Astrocyte (in vitro differentiated cells and primary cell): ENCODE data around the gene ATP1A3. TPM values are rescaled to one million over a fixed set of nuclear protein-coding genes. Genes with fewer than 3 reads are reported as not detected.

Source experiments
- DNase-seq: peaks from one replicate; pipeline ENCODE4 v3.0.0-alpha.2; 2010; ENCODE audit warnings: low read depth
- FAIRE-seq: peaks from 2 replicates; lab custom pipeline; 2011; peaks lifted over from hg19 to GRCh38; lab: Jason Lieb, UNC
- H2AFZ ChIP-seq: 2 replicates; pipeline ENCODE4 v1.6.0; 2012; ENCODE audit warnings: low read depth, low read length, inconsistent platforms
- H3K27ac ChIP-seq: 2 replicates; pipeline ENCODE4 v1.5.1; 2011; ENCODE audit warnings: low read depth, low read length, inconsistent platforms
- H3K27me3 ChIP-seq: 2 replicates; pipeline ENCODE4 v1.6.0; 2011; ENCODE audit warnings: low read length, inconsistent platforms; ENCODE audit not compliant: insufficient read depth
- H3K36me3 ChIP-seq: 2 replicates; pipeline ENCODE4 v1.5.1; 2011; ENCODE audit warnings: low read length, inconsistent platforms; ENCODE audit not compliant: insufficient read depth
- H3K4me1 ChIP-seq: 2 replicates; pipeline ENCODE4 v1.5.1; 2011; ENCODE audit warnings: low read length, inconsistent platforms; ENCODE audit not compliant: insufficient read depth
- H3K4me2 ChIP-seq: 2 replicates; pipeline ENCODE4 v1.6.0; 2012; ENCODE audit warnings: low read length, inconsistent platforms
- H3K4me3 ChIP-seq: 2 replicates; pipeline ENCODE4 v1.5.1; 2011; ENCODE audit warnings: low read depth, mild to moderate bottlenecking, low read length, inconsistent platforms; ENCODE audit not compliant: insufficient read depth
- H3K79me2 ChIP-seq: 2 replicates; pipeline ENCODE4 v1.6.0; 2012; ENCODE audit warnings: mild to moderate bottlenecking, low read length, inconsistent platforms; ENCODE audit not compliant: insufficient read depth
- H3K9ac ChIP-seq: 2 replicates; pipeline ENCODE4 v1.6.0; 2012; ENCODE audit warnings: mild to moderate bottlenecking, low read length, inconsistent platforms
- H3K9me3 ChIP-seq: 2 replicates; pipeline ENCODE4 v1.5.1; 2012; ENCODE audit warnings: low read depth, mild to moderate bottlenecking, low read length, inconsistent platforms; ENCODE audit not compliant: insufficient read depth
- H4K20me1 ChIP-seq: 2 replicates; pipeline ENCODE4 v1.6.0; 2012; ENCODE audit warnings: low read length, inconsistent platforms; ENCODE audit not compliant: insufficient read depth
- H3K27ac Mint-ChIP-seq: one replicate; pipeline ENCODE4 v1.8.0; 2021; ENCODE audit warnings: mild to moderate bottlenecking, mixed read lengths; ENCODE audit not compliant: unreplicated experiment
- H3K27me3 Mint-ChIP-seq: one replicate; pipeline ENCODE4 v1.8.0; 2021; ENCODE audit warnings: low read depth, mixed read lengths; ENCODE audit not compliant: unreplicated experiment
- H3K36me3 Mint-ChIP-seq: one replicate; pipeline ENCODE4 v1.8.0; 2021; ENCODE audit warnings: low read depth, mixed read lengths; ENCODE audit not compliant: unreplicated experiment
- H3K4me1 Mint-ChIP-seq: one replicate; pipeline ENCODE4 v1.8.0; 2021; ENCODE audit warnings: low read depth, mixed read lengths; ENCODE audit not compliant: unreplicated experiment
- H3K4me3 Mint-ChIP-seq: one replicate; pipeline ENCODE4 v1.8.0; 2021; ENCODE audit warnings: mild to moderate bottlenecking, moderate library complexity, mixed read lengths; ENCODE audit not compliant: unreplicated experiment
- H3K9me3 Mint-ChIP-seq: one replicate; pipeline ENCODE4 v1.8.0; 2021; ENCODE audit warnings: mild to moderate bottlenecking, mixed read lengths; ENCODE audit not compliant: unreplicated experiment
- CTCF ChIP-seq: IDR thresholded peaks from 2 replicates; pipeline ENCODE4 v1.5.1; 2011; ENCODE audit warnings: low read depth, mild to moderate bottlenecking, inconsistent platforms, low read length, moderate library complexity; ENCODE audit not compliant: insufficient read depth
- EZH2 ChIP-seq: IDR thresholded peaks from 2 replicates; pipeline ENCODE4 v1.6.1; 2012; ENCODE audit warnings: mild to moderate bottlenecking, low read length, inconsistent platforms; ENCODE audit not compliant: insufficient read depth
- total RNA-seq: library from RNA; stranded (reverse); gene quantifications from 2 replicates; pipeline ENCODE4 v1.2.1, GENCODE V29; 2021

ATP1A3 gene
- total RNA-seq, 1 donor from 2014 or later: 3.4 TPM

- H3K79me2 ChIP-seq: no peaks in the 10 kb centered on the region
- Mint-ChIP-seq H3K27me3 (peaks cover 15% of the 10 kb centered on the region), H3K4me3 (no peak overlapping the region), H3K9me3 (peaks cover 4% of the 10 kb centered on the region), H3K27ac (no peak overlapping the region), H3K4me1 (no peaks in the 10 kb centered on the region), H3K36me3 (no peaks in the 10 kb centered on the region)
- no peak overlapping the region for H2AFZ ChIP-seq
- no peak overlapping the region for H3K27ac ChIP-seq
- peaks cover 88% of the 10 kb centered on the region for H3K27me3 ChIP-seq
- no peak overlapping the region for H3K4me2 ChIP-seq
- H3K9ac ChIP-seq: no peak overlapping the region
- DNase-seq (no peak), FAIRE-seq (no peak)
- H4K20me1 ChIP-seq: peaks cover 24% of the 10 kb centered on the region
- H3K4me1 ChIP-seq: no peaks in the 10 kb centered on the region
- TF ChIP-seq CTCF: no peak
- peak; percentile 21 for TF ChIP-seq EZH2
- peaks cover 21% of the 10 kb centered on the region for H3K9me3 ChIP-seq
- no peak overlapping the region for H3K4me3 ChIP-seq
- H3K36me3 ChIP-seq: no peaks in the 10 kb centered on the region
These were observed 71.4 kb downstream of the ATP1A3 start for GRCh38 chr19:41922585-41922984.

GRCh38 chr19:41921577-41922576 lies 72.2 kb downstream of the ATP1A3 start:
- H4K20me1 ChIP-seq: peaks cover 18% of the 10 kb centered on the region
- H3K27me3 ChIP-seq: peaks cover 86% of the 10 kb centered on the region
- no peaks in the 10 kb centered on the region for H3K4me1 ChIP-seq
- H3K27me3 Mint-ChIP-seq: peaks cover 15% of the 10 kb centered on the region
- no peak overlapping the region for H2AFZ ChIP-seq
- FAIRE-seq: no peak
- no peaks in the 10 kb centered on the region for H3K79me2 ChIP-seq
- peaks cover 4% of the 10 kb centered on the region for H3K9me3 Mint-ChIP-seq
- H3K36me3 ChIP-seq: no peaks in the 10 kb centered on the region
- H3K36me3 Mint-ChIP-seq: no peaks in the 10 kb centered on the region
- TF ChIP-seq EZH2 (peak; percentile 8), CTCF (no peak)
- no peak overlapping the region for H3K4me2 ChIP-seq
- H3K4me3 Mint-ChIP-seq: peak overlapping the region; percentile 5
- DNase-seq: no peak
- no peak overlapping the region for H3K9ac ChIP-seq
- H3K27ac Mint-ChIP-seq: no peak overlapping the region
- H3K4me3 ChIP-seq: no peak overlapping the region
- no peaks in the 10 kb centered on the region for H3K4me1 Mint-ChIP-seq
- H3K27ac ChIP-seq: no peak overlapping the region
- peaks cover 21% of the 10 kb centered on the region for H3K9me3 ChIP-seq
